DMS 273 (cell line): ENCODE results near the gene RGS6.
"Not testable (repeated sequence)": the region's sequence is repeated elsewhere in the genome, so short reads cannot be mapped to it uniquely, and the experiment has no call there.

Experiments
- DNase-seq: peaks from one replicate; lab custom pipeline; 2025; ENCODE audit not compliant: unreplicated experiment; lab: John Stamatoyannopoulos, UW

The RGS6 gene

GRCh38 chr14:71932229-71932981 lies at the start of gene RGS6:
RGS6 (plus strand) TSS chr14:71932429.
- DNase-seq: peak; percentile 78

DNA sequence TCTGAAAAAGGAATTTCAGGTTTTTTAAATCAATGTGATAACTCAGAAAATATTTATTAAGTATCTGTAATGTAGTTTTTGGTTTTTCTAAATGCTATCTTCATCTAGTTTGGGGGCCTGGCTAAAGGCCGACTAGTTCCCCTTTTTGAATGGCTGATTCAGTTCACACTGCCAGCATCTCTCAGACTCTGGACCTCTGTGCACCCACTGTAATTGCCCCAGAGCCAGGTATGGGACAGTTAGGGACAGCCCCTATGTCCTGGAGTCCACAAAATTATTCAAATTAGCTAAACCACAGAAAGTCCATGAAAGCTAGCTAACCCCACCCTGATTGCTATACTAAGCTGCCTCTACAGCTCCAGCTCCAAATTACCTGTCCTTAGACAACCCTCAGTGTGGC lies 49.1 kb upstream of the RGS6 start:
- DNase-seq: no peak

DNA sequence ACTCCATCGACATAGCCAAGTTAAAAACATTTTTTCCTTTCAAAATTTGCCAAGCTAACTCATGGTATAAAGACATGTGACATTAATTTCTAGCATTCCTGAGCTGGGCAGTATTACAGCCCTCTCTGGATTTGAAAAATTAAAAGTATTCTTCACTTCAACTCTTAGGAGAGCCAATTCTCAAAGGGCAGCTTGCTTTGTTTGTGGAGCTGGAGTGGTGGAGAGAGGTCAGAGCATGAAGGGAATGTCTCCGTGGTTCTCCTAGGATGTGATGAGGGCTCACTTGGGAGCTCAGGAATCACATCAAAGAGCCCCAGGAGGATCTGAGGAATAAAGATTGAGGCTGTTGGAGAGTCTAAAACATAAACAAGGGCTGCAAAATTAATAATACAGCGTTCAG lies 46.9 kb upstream of the RGS6 start:
- no peak for DNase-seq

GRCh38 chr14:71887802-71888201 lies 44.4 kb upstream of the RGS6 start:
- not testable (repeated sequence) for DNase-seq

- DNase-seq: no peak
Observed at GRCh38 chr14:71890541-71890940, 41.7 kb upstream of the RGS6 start.

GRCh38 chr14:71891185-71891584 lies 41.0 kb upstream of the RGS6 start:
- no peak for DNase-seq

DNA sequence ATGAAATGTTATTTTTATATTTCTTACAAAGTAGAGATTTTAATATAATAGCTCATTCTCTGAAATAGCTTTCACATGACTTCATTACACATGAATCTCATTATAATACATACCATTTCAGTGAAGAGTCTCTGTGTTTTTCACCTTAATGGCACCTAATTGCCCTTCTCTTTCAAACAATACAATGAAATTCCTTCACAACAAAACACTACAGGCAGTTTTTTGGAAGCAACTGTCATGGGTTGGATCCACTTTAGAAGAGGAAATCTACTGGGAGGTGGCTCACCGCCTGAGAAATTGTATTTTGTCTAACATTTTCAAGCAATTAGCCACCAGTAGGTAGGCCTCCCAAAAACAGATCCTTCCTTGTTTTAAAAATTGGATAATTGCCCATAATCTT lies 40.3 kb upstream of the RGS6 start:
- no peak for DNase-seq

DNA sequence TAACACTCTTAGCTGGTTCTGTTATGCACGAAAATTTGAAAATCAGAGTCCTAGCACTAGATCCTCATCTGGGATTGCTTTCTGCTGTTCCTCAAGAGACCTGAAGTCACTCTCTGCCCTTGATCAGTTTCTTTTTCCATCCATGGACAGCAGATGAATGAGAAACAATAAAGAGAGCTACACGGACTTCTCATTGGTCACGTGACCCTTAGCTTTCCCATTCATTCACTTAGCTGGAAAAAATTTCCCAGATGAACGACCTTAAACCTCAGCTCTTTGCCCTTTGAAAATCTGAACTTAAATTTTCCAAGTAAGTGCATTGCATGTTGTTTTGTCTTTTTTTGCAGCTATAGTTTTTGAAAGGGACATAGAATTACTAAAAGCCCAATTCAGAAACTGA lies 27.2 kb upstream of the RGS6 start:
- no peak for DNase-seq

DNA sequence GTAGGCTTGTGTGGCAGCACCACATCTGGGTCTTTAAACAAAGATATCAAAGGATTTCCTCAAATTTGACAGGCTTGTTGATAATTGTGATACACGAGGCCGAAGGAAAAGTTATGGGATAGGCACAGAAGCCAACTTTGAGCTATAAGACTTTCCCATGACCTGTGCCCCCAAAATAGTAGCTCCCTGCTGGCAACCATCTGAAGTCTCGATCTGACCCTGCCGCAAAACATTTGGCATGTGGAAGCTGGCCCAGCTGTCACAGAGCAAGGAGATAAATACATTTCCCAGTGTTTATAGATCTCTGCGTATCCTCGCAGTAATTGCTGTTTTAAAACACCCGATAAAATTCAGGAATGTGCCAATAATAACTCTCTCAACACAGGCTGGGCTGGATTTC lies 26.4 kb upstream of the RGS6 start:
- DNase-seq: peak; percentile 25

DNA sequence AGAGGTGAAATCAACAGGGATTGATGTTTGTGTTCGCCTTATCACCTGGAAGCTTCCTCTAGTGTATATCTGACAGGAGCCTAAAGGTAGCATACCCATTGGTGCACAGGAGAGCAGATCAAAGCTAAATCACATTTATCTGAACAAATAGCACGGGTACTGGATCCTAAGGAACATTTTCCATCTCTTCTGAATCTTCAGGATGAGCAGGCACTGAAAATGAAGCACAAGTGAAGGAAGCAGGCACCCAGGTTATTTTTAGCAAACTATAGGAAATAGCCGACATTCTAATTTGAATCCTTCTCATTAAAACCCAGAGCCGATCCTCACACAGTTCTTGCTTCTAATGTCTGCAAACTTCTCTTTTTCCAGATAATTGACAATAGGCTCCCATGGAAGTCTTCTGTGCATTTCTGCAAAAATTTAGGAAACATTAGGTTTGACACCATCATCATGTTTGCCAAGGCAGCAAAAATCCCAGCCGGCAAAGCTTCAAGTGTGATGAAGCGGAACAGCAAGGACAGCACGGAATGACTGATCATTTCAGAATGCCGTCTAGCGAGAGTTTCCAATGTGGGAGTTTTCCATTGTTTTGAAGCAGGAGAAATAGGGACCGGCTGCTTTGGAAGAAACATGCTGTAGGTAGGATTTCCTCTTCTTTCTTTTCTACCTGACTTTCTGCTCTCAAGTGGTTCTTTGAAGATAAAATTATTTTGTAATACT lies 24.3 kb upstream of the RGS6 start:
- no peak for DNase-seq

DNA sequence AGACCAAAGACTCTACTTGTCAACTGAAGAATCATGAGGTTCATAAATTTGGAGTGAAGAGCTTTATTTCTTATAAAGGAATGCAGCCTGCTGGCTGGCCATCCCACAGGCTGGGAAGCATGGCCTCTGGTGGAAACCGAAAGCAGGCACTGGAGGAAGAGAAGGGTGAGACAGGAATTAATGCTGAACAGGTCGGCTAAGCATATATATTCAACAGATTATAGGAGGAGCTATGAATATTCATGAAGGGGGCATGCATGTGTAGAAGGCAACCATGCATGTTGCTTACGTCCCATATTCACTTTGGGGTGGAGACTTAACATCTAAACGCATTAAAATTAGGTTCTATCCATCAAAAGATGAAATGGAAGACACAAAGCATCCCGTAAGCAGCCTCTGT lies 20.6 kb upstream of the RGS6 start:
- DNase-seq: no peak

DNA sequence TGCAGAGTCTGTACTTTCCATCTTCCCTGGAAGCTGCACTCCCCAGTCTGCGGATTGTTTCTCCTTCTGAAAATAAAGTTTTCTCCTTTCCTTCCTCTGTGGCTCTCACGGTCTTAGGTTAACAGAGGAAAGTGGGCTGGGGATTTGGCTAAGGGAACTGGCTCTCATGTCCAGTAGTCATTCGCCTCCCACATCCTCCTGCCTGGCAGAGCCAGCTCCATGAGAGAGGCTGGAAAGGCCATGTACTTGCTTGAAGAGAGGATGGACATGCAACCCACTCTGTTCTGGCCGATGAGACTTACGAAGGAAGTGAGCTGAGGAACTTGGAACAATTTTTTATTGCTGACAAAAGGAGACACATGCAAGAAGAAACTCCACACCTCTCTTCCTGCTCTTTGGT lies 18.9 kb upstream of the RGS6 start:
- no peak for DNase-seq

GRCh38 chr14:71918955-71919354 lies 13.3 kb upstream of the RGS6 start:
- DNase-seq: no peak

DNA sequence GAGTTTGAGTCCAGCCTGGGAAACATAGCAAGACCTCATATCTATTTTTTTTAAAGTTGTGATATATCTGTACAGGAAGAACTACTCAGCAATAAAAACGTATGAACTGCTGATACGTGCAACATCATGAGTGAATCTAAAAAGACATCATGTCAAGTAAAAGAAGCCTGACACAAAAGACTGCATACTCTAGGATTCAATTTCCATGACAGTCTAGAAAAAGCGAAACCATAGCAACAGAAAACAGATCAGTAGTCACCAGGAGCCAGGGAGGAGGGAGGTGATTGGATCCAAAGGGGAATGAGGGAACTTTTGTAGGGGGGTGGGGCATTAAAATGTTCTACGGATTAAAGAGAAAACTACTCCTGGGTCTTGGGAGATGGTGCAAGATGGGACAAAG lies 8.7 kb upstream of the RGS6 start:
- no peak for DNase-seq

GRCh38 chr14:71931492-71932228 lies 569 bp upstream of the RGS6 start:
- DNase-seq: peak; percentile 69

GRCh38 chr14:71933001-71933587 lies 865 bp downstream of the RGS6 start:
- peak; percentile 41 for DNase-seq

DNA sequence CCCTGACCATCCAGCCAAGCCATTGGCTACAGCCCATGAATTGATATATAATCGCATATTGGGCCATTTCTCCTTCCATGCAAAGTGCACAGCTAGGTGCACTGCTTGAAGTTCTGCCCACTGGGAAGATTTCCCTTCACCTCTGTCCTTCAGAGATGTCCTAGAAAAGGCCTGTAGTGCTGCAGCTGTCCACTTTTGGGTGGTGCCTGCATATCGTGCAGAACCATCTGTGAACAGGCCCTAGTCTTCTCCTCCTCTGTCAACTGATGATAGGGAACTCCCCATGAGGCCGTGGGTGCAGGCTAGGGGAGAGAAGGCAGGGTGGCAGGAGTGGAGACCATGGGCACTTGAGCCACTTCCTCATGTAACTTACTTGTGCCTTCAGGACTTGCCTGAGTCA lies 6.0 kb downstream of the RGS6 start:
- not testable (repeated sequence) for DNase-seq

DNA sequence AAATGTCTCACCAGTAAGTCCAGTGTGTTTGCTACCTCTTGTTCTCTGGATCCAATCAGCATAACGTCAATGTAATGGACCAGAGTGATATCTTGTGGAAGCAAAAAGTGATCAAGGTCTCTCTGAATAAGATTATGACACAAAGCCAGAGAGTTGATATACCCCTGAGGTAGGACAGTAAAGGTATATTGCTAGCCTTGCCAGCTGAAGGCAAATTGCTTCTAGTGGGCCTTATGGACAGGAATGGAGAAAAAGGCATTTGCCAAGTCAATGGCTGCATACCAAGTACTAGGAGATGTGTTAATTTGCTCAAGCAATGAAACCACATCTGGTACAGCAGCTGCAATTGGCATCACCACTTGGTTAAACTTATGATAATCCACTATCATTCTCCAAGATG lies 7.1 kb downstream of the RGS6 start:
- not testable (repeated sequence) for DNase-seq

DNA sequence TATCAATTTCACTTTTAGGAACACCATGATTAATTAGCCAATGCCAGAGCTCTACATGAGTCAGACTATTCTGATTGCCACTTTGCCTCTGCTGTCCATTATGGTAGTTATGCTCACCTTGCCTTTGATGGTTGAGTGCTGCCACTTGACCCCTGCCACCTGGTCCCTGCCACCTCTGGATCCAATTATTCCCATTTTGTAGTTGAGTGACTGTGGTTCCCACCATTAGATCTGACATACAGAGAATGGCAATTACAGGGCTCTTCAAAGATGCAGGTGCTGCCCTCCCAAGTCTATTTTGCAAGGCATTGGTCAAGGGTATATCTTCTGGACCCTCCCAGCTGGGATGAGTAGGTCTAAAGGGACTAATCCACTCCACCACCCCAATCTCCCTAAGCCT lies 8.3 kb downstream of the RGS6 start:
- DNase-seq: not testable (repeated sequence)

DNA sequence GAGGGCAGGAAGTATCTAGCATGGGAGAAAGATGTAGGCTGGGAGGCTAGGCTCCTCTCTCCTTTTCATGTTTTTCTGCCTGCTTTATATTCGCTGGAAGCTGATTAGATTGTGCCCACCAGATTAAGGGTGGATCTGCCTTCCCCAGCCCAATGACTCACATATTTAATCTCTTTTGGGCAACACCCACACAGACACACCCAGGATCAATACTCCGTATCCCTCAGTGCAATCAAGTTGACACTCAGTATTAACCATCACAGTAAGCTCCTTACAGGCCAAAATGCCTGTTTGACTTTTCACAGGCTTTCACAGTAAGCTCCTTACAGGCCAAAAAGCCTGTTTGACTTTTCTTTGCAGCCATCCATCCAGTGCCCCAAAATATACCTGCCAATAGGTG lies 9.4 kb downstream of the RGS6 start:
- DNase-seq: not testable (repeated sequence)

GRCh38 chr14:71942904-71943694 lies 10.9 kb downstream of the RGS6 start:
- DNase-seq: no peak
